Upper lobe of left lung (tissue), 4 donors: ENCODE results near the gene S100A5.
A peak's percentile ranks its signal among the peaks of the same experiment; 100 is the strongest.

Experiments
- EP300 ChIP-seq, 4 donors: sonication (generic); formaldehyde crosslinking; IDR thresholded peaks; one replicate each; pipeline ENCODE4 v1.5.1; 2017; ENCODE audit warnings: antibody characterized with exemption in 4 of 4, control low read depth in 2 of 4
- POLR2A ChIP-seq, 4 donors: fragments of 450-650 bp; IDR thresholded peaks; one replicate each; pipeline ENCODE4 v1.5.1; 2016 to 2017; ENCODE audit warnings: antibody characterized with exemption in 4 of 4, mild to moderate bottlenecking in 2 of 4
- POLR2AphosphoS5 ChIP-seq, 2 donors: sonication (generic); formaldehyde crosslinking; IDR thresholded peaks; one replicate each; pipeline ENCODE4 v1.5.1; 2017; ENCODE audit warnings: antibody characterized with exemption in 2 of 2
- TF ChIP-seq, protein P1 (sequence below), 6 experiments: fragments of 450-650 bp in 4 of 6; fragments of 200-600 bp in 2 of 6; sonication (generic) in 2 of 6; IDR thresholded peaks; one replicate each; pipeline ENCODE4 v1.5.1; 2016 to 2019; ENCODE audit warnings: antibody characterized with exemption in 6 of 6

- TF ChIP-seq, protein P1, sequence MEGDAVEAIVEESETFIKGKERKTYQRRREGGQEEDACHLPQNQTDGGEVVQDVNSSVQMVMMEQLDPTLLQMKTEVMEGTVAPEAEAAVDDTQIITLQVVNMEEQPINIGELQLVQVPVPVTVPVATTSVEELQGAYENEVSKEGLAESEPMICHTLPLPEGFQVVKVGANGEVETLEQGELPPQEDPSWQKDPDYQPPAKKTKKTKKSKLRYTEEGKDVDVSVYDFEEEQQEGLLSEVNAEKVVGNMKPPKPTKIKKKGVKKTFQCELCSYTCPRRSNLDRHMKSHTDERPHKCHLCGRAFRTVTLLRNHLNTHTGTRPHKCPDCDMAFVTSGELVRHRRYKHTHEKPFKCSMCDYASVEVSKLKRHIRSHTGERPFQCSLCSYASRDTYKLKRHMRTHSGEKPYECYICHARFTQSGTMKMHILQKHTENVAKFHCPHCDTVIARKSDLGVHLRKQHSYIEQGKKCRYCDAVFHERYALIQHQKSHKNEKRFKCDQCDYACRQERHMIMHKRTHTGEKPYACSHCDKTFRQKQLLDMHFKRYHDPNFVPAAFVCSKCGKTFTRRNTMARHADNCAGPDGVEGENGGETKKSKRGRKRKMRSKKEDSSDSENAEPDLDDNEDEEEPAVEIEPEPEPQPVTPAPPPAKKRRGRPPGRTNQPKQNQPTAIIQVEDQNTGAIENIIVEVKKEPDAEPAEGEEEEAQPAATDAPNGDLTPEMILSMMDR (IDR thresholded peaks at IDR 0.05), result peak; percentile 84 to 92 (median 86)
- TF ChIP-seq POLR2A (IDR thresholded peaks at IDR 0.05), result no peak
- no peak for TF ChIP-seq EP300 (IDR thresholded peaks at IDR 0.05)
- peak in 1 of 2 donors; percentile 20 for TF ChIP-seq POLR2AphosphoS5 (IDR thresholded peaks at IDR 0.05)
Observed at GRCh38 chr1:153510984-153511410, 29.7 kb downstream of the S100A5 start.
